Stimulated activated CD4-positive, alpha-beta T cell treated with anti-CD3 and anti-CD28 coated beads, TNF-alpha, amount 100 ng/mL, for 24 hours (primary cell): ENCODE results near the gene IL12A.

Experiments used
- DNase-seq, 3 experiments: peaks; one replicate each; pipeline ENCODE4 v3.0.0-alpha.2; 2020; ENCODE audit warnings: low read depth in 3 of 3

The IL12A gene

DNA sequence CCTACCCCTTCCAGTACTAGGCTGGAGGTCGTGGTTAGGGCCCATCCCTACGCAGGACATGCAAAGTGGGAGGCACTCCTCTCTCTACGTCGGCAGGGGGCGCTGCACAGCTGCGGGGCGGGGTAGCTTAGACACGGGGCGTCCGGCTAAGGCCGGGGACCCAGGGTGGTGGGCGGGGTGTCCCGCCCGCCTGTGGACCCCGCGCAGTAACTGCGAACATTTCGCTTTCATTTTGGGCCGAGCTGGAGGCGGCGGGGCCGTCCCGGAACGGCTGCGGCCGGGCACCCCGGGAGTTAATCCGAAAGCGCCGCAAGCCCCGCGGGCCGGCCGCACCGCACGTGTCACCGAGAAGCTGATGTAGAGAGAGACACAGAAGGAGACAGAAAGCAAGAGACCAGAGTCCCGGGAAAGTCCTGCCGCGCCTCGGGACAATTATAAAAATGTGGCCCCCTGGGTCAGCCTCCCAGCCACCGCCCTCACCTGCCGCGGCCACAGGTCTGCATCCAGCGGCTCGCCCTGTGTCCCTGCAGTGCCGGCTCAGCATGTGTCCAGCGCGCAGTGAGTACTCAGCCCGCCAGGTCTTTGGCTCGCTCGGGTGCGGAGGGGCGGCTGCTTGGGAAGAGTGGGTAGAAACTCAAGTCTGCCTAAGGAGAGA, at the start of gene IL12A:
Gene IL12A (plus strand): TSS at position 219 of the 655 bp plus-strand sequence.
- peak; percentile 52 to 77 (median 65) for DNase-seq

DNA sequence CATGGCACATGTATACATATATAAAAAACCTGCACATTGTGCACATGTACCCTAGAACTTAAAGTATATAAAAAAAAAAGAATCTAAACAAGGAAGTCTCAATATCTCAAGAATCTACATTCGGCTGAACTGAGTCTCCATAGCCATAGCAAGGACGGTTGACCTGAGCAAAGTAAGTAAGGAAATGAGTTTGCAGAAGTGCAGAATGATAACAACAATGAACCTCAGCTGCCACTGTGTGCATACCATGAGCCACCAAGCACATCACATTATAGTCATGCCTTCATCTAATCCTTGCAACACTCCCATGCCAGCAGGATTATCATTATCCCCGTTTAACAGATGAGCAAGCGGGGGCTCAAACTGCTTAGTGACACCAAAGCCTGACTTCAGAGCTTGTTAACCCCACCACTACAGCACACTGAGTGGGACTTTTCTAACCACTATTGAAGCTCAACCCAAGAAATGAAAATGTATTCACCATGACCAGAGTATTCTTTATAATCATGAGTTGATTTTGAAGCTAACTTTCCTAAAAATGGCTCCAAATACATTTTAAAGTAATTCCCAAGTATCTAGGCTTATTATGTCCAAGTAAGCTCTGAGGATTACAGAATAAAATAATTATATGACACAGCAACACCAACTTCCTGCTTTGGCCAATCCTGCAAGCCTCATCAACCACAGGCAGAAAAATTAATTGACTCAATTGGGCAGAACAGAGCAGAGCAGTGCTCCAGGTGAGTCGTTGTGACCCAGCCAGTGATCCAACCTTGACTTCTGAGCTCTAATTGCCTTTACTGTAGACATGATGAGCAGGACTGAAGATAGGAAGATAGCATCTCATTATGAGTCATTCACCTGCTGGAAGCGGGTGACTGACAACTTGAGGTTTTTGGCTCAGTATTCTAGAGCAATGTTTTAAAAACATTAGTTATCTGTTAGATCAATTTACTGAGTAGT, 47.3 kb upstream of the IL12A start:
- DNase-seq: no peak

DNA sequence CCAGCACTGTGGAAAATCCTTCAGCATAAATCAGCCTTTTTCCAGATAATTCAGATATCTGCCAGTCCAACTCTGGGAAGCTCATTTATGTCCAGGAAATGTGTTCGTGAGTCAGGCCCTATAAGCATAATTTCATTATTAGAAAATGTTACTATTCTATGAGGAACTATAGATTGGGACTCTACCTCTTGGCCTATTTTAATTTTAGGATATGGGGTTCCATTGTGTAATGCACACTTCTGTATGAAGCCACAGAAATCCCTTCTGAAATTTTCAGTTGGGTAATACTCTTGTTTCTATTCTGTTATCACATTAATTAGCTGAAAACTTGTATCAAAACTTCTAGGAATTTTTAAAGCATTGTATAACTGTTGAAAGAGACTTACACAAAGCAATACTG, 43.9 kb upstream of the IL12A start:
- DNase-seq: no peak

DNA sequence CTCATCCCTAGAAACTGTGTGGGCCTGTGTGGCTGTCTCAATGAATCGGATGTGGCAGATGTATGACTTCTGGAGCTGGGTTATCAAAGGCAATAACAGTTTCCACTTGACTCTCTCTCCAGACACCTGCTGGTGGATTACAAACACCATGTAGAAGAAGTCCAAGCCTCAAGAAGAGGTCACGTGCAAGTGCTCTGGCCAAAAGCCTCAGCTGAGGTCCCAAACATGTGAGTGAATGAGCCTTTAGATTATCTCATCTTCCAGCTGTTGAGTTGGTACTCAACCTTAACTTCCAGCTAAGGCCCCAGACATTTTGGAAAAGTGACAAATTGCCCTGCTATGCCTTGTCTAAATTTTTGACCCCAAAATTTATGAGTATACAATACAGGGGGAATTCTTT, 42.7 kb upstream of the IL12A start:
- DNase-seq: no peak

DNA sequence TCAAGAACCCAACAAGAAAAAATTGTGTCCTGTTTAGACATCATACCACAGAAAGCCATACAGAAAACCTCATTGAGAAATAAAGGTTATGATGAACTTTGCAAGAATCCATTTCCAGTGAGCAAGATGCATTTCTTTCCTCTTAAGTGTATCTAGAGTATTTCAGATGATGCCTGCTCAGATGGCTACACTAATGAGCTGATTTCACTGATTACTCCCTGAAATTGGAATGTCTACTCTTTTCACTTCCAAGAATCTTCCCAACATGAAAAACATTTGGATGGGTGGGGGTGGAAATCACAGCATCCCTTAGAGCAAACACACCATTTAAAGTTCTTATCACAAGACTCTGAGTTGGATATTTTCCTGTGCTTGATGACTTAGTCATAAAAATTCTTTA, 41.4 kb upstream of the IL12A start:
- DNase-seq: no peak

DNA sequence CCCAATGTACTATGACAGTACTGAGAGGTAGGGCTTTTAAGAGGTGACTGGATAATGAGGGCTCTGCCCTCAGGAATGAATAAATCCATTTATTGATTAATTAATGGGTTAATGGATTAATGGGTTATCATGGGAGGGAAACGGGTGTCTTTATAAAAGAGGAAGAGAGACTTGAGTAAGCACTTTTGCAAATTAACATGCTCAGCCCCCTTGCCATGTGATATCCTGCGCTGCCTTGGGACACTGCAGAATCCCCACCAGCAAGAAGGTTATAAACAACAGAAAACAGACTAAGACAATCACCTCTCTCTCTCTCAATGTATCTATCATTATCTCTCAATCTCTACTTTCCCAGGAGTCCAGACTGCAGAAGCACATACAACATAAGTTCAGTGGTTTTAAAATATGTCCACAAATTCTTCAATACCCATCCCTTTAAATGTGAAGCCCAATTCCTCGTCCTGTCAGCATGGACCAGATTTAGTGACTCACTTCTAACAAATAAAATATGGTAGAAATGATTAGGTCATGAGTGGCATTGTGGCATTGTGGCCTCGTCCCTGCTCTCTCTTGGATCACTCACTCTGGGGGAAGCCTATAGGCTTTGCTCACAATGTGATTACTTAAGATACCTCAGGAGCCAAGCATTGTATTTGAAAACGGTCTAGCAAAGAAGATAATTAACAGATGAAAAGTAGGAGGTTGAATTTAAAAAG, 40.0 kb upstream of the IL12A start:
- DNase-seq: no peak

DNA sequence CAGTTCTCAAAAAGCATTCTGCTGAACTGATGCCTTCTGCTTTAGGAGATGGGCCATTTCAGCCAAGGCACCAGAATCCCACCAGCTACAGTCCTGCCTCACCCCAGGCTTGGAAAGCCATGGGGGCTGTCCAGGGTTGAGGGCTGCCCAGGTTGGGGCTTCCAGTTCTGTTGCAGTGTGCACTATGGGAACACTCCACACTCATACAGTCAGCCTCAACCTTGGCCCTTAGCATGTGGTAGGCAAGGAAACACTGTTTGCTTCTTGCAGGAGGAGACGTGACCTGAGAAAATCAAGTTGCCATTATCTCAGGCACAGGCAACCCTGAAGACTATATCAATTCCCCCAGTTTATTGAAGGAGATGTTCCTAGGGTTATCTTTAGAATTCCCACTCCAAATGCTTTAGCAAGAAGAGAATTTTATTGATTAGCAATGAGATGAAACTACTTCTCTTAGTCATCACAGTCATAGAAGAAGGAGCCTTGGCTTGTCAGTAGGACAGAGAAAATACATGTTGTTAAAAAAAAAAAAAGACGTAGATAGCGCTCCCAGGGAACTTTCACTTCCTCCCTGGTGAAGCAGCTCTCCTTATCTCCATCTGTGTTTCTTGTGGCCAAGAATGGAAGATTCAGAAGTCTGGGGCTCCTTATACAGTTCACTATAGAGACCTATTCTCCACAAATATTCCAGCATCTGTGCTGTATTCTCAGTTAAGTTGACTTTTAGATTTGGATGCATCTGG, 38.3 kb upstream of the IL12A start:
- DNase-seq: no peak

DNA sequence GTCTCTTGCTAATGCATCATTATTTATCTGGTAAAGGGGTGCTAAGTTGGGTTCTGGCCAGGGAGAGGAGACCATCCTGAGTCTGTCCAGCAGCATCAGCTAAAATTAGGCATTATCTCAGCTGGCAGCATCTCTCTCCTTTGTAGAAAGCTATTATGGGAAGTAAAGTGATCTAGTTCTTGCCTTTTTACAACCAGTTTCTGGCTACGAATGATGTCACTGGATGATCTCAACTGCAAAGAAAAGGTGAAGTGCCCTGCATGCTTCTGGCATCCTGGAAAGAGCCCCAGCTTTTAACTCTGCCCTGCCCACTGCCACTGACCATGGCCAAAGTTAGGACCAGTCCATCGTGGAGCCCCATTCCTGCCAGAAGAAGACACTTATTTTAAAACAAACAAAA, 37.1 kb upstream of the IL12A start:
- no peak for DNase-seq

DNA sequence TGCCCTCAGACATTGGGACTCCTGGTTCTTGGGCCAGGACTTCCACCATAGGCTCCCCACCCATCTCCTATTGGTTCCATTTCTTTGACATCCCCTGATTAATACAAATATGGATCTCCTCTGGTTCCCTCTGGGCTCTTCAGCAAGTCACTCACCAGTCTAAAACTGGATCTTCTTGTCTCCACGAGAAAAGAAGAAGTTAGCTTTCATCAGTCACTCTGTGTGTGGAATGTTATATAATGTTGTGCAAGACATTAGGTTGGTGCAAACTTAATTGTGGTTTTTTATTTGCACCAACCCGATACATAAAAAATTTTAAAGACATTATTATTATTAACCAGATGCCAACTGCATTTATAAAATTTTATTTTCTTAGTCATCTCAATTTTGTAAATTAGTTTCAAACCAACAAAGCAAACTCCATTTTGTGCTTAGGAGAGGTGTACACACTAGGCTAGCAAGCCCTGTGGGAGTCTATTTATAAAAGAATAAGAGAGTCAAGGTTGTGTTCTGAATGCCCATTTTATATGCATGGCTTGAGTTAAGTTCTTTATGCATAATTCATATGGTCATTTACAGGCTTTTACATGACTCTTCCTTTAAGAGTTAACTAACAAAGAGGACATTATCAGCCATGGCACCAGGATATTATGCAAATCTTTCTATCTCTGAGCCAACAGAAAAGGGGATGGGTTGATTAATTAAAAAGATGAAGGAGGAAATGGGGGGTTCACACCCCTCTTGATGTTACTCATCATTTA, 35.1 kb upstream of the IL12A start:
- no peak for DNase-seq

DNA sequence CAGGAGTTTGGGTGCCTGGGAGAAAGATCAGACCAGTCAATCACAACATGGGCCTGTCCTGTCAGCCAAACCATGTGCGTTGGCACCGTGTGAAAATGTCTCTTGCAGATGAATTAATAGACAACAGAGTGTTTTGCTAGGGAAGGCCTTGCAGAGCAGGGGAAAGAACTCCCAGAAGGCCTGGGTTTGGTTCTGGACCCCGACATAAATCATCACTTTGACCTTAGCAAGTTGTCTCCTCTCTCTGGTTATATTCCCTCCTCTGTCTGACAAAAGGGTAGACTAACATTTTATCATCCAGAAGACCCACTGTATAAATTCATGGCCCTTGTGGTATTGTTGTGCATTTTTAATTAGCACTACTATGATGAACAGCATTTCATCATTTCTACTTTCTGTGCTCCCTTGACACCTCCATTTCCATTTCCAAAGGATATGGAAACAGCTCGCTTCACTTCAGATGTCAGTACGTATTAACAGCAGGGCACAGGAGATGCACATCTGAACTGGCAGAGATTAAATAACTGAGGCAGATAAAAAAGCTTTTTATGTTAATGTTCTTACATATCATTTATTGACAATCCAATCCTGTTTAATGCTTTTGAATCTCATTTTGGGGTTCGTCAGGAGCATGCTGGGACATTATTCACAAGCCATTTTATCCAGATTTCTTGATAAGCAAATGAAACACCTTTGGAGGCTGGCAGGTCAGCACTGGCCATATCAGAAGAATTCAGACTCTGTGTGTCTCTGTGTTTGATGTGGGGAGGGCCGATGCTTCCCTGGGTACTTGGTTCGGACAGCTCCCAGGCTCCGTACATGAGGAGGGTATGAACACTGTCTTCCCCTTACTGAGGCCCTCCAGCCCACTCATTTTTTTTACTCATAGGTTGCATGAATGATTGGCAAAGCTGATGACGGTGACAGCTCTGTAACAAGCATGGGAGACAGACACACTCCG, 28.2 kb upstream of the IL12A start:
- DNase-seq: no peak

DNA sequence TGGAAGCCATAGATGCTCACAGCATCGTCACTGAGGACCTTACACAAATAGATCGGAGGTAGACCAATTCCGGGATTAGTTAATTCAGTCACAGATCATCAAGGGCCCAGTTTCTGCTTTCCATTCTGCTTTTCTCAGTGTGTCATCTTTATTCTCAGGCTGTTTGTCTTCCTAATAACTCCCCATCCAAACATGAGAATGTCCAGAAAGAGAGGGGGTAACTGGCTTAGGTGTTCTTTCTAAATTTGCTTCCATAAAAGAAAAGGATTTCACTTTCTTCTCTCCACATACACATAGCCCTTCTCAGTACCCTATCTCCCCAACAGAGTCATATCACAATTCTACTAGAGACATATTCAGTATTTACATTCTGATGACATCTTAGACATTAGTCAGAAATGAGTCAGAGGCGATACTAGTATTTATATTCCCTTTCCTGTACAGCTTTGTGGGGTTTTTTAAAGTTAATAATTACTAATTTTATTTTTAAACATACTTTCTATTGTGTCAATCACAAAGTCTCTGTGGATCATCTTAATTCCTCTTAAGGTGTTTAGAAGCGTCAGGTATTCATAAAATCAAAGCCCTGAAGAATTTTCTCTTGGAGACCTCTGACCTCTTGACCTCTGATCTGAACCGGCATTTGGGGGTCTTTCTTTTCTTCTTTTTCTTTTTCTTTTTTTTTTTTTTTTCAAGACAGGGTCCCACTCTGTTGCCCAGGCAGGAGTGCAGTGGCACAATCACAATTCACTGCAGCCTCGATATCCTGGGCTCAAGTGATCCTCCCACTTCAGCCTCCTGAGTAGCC, 24.3 kb upstream of the IL12A start:
- DNase-seq: no peak

DNA sequence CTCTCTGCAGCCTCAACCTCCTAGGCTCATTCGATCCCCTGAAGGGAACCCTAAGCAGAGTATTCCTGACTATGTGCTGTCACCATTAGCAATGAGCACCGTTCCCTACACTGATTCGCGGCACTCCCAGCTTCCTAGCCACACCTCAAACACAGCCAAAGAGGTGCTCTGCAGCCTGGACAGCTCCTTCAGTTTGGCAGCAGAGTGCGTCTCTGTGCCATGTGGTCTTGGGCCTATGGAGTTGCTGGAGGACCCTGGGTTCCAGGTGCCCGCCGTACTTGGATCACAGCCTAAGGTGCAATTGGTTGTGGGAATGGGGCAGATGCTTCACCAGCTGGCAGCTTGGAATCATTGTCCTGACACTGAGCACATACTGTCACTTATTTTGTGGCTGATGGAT, 17.3 kb upstream of the IL12A start:
- no peak for DNase-seq

DNA sequence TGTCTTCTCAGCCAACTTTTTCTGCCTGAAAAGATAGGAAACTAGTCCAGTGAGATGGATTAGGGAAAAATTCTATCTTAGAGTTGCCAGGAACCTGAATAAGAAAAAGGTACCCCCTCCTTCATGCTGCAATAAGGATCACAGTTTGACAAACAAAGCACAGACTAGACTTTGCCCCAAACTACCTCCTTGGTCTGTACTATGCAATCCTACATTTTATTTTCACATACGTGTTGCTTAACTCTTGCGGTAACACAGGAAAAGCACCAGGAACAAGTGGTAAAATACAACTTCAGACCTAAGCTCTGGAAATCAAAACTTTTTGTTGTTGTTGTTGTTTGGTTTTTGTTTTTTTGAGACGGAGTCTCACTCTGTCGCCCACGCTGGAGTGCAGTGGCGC, 11.3 kb upstream of the IL12A start:
- no peak for DNase-seq

DNA sequence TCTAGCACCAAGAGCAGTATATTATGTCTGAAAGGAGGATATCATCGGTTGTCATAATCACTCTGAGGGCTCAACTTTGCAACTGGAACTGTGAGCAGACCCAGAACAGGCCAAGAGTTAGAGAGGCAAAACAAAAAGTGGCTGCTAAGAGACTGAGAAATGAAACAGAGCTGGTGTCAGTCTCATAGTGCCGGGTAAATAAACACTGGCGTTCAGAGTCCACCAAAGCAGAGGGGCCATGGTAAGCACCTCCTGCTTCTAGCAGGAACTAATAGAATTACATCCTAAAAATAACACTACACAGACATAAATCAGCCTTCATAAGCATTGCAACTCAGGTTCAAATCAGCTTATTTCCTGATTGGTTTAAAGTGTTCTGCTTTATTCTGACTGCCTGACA, 10.3 kb upstream of the IL12A start:
- no peak for DNase-seq

DNA sequence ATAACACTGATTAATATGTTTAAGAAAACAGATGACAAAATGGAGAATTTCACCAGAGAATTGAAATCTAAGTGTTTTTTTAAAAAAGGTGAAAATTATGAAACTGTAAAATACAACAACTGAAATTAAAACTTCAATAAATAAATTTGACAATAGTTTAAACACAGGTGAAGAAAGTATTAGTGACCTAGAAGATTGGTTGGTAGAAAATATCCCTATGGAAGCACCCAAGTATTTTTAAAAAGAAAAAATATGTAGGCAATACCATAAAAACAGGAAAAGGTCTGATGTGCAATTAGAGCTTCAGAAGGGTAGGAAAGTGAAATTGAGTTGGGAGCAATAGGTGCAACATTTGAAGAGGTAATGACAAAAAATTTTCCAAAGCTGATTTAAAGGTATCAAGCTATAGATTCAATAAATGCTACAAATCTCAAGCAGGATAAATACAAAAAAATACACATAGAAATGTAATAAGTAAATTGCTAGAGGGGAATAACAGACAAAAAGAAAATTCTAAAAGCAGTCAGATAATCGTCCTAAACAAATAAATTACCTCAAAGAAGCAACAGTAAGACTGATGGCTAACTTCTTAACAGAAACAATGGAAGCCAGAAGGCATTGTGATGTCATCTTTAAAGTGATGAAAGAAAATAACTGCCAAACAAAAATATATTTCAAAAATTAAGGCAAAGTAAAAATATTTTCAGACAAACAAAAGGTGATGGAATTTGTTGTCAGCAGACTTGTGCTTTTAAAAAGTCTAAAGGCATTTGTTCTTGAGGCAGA, 9.5 kb upstream of the IL12A start:
- no peak for DNase-seq

DNA sequence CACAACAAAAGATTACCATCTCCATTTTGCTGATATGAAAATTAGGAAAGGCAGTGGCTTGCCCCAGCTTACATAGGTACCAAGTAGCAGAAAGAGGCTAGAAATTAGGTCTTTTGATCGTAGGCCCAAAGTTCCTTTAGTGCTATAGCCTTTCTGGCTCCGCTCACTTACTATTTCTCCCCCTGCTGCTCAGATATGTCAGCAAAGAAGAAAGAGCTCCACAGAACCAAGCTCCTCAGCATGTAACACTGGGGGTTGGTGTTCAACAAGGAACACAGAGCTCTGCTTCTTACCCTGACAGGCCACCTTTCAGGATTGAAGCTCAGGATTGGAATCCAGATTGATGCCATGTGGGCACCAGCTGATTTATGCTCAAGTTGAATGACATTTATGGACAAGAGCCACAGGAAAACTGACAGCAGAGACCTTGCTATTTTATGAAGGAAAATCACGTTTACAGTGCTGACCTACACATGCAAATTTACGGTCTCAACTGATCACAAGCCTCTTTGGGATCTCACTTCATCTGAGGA, 6.1 kb upstream of the IL12A start:
- DNase-seq: no peak

DNA sequence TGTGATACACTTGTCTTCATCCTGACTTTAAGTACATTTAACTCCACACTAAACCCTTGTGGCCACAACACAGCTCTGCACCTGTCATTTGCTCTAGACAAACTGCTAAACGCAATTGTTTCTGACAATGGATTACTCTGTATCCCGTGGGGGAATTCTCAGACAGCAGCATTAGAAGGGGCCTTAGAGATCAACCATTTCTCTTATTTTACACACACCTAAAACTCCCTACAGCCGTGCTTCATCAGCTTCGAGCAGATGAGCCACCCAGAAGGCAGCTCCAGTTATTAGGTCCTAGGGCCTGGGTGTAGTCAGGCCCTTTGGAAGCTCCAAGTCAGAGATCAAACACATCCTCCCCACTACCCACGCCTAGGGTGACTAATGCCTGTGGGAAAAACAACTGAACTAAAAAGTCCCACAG, 1.3 kb upstream of the IL12A start:
- DNase-seq: no peak
